CD1c-positive myeloid dendritic cell (primary cell): ENCODE results near the gene PRPF19.
"Not testable (repeated sequence)": the region's sequence is repeated elsewhere in the genome, so short reads cannot be mapped to it uniquely, and the experiment has no call there.

Source experiments
- DNase-seq: peaks from one replicate; pipeline ENCODE4 v3.0.0-alpha.2; 2016; ENCODE audit errors: extremely low spot score

The PRPF19 gene

DNA sequence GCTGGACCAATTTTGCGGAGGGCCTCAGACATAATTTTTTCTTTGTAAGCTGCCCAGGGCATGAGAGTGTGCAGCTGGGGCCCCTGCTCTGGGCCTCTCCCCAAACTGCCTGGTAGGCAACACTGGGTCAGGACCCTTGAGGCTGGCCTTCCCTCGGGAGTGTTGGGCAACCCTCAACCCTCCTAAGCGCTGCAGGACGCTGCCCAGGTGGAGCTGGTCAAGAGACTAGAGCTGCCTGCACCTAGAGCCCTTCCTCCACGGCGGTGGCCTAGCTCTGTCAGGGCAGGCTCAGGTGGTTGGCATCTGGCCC lies 17.4 kb upstream of the PRPF19 start:
- DNase-seq: no peak

DNA sequence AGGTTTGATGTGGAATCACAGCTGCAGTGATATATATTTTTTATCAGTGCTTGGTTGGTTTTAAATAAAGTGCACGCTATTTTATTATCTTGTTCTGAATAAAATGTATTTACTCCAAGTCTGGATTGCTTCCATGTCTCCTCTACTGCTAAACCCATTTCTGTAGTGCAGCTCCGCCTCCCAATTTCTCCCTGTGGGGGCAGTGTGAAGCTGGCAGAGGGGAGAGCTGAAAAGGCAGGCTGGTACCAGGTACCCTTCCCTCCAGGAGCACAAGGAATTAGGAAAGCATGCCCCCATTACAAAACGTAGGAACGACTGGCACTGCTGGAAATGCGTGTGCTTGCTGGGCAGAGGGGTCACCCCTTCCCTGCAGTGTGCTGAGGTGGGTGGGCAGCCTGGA lies 16.9 kb upstream of the PRPF19 start:
- DNase-seq: no peak

DNA sequence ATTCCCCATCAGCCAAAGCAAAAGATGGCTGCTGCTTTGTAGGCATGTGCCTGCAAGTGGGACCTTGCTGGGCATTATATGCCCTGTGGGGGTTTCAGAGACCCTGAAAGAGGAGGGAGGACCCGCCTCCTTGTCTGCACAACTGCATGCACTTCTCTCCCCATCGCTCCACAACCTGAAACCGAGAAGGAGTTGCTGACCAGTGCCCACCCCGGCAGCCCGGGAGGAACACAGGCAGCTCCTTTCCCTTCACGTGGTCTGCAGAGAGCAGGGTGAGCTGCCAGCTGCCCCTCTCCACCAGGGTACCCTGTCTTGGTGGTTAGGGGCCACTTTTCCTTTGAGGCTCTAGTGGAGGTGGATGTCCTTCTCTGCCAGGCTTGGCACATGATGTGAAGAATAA lies 16.5 kb upstream of the PRPF19 start:
- DNase-seq: no peak

DNA sequence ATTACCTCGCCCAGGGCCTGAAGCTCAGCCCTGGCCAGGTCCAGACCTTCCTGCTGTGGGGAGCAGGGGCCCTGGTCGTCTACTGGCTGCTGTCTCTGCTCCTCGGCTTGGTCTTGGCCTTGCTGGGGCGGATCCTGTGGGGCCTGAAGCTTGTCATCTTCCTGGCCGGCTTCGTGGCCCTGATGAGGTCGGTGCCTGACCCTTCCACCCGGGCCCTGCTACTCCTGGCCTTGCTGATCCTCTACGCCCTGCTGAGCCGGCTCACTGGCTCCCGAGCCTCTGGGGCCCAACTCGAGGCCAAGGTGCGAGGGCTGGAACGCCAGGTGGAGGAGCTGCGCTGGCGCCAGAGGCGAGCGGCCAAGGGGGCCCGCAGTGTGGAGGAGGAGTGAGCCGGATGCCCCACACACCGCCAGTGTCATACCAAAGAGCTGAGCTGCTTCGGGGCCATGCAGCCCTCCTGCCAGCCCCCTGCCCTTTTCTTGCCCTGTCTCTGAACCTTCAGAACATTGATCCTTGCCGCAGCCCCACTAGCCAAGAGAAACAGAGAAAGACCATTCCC lies 15.5 kb upstream of the PRPF19 start:
- DNase-seq: no peak

DNA sequence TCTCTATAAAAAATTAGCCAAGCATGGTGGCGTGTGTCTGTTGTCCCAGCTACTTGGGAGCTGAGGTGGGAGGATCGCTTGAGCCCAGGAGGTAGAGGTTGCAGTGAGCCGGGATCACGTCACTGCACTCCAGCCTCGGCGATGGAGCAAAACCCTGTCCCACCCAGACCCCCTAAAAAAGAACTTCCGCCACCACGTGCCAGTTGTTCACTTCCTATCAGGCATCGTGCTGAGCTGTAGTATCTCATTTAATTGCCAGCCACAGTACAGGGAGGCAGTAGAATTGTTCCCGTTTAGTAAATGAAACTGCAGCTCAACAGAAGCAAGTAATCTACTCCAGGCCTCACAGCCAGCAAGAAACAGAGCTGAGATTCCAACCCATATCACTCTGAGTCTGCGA lies 14.9 kb upstream of the PRPF19 start:
- no peak for DNase-seq

DNA sequence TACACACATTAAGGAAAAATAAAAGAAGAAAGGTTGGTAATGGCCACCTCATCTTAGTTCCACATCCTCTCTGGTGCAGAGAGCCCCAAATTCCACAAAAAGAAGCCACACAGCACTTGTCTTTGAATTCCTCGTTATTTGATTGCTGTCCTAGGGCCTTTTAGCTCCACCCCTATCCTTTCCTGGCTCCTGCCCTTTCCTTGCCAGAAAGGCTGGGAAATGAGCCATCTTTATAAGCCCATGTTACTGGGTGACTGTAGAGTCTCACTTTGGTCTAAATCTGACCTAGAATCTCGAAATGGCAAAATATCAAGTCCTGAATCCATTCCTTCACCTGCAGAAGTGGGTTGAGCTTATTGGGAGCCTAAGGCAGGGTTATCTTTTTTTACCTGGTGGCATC lies 13.6 kb upstream of the PRPF19 start:
- no peak for DNase-seq

DNA sequence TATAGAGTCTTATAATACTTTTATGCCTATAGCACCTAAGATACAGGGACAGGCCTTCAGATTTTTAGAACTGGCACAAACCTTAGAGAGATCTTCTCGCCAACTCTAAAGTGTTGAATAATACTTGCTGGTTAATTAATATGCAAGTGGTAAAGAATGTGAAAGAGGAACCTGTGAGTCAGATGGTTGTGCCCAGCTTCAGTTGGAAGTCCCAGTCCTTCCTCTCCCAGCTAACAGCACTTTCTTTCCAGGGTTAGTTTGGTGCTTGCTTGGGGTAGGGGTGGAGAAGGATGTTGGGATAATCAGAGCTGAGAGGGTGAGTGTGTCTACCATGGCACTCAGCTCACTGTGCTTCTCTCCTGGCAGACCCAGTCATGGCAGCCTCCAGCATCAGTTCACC lies 12.9 kb upstream of the PRPF19 start:
- DNase-seq: peak; percentile 55

DNA sequence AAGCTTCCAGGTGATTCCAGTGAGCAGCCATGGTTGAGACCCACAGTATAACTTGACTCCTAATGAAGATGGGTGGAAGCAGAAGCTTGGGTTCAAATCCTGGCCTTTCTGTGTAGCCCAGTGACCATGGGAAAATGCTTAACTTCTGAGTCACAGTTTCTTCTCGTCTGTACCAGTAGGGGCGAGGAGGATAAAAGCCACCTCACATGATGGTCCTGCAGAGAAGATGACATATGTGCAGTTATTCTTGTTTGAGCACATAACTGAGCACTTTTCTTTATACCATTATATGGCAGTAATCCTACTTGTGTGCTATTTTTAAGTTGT lies 12.5 kb upstream of the PRPF19 start:
- DNase-seq: no peak

DNA sequence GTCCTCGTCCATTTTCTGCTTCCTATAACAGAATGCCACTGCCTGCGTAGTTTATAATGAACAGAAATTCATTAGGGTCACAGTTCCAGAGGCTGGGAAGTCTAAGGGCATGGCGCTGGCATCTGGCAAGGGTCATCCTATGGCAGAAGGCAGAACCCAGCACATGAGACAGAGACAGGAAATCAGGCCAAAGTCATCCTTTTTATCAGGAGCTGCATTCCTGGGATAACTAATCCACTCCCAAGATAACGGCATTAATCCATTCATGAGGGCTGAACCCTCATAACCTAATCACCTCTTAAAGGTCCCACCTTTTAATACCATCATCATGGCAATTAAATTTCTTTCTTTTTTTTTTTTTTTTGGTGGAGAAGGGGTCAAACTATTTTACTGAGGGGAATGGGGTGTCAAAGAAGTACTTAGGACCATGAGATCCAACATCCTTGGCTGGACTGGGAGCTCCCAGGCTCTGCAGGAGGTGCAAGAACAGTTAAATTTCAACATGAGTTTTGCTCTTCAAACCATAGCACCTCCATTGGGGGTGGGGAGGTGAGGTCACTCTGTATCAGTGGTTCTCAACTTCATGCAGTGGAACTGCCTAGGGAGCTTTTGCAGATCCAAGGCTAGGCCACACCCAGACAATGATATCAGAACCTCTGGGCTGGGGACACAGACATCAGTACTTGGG lies 12.0 kb upstream of the PRPF19 start:
- DNase-seq: no peak

DNA sequence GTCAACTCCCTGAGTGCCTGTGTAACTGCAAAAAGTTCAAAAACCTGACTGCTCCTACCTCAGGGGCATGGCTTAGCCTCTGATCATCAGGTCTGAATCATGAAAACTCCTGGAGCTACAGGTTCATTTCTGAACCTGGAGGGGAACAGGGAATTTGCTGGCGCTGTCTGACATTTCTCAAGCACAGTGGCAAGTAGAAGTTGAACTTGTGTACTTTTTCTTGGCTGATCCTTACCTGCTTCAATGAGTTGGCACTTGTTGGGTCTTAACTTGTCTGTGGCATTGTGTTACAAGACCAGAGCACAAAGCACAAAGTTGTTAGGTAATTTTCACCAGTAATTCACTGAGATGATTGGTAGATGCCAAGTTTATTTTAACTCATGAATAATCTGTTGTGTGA lies 10.9 kb upstream of the PRPF19 start:
- no peak for DNase-seq

DNA sequence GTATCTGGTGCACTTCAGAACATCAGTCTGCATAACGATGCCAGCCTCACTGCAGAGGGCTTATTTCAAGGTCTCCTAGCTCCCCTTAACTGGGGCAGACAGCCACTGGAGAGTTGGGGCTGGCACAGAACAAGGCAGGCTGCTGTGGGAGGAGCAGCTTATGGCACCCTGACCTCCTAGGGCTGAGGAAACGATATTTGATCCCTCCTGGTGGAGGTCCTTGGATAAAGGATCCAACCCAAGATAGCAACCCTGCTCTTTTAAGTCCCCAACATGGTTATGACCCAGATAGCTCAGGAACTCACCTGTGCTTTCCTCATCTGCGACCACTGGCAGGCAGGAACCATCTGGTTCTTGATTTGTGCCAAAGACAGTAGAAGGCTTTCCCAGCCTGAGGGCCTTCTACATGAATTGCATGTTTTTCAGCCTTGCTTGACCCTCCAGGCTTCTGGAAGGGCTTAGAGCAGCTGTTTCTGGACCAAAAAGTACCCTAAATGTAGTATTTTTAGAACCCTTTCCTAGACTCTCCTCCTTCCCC lies 10.4 kb upstream of the PRPF19 start:
- no peak for DNase-seq

DNA sequence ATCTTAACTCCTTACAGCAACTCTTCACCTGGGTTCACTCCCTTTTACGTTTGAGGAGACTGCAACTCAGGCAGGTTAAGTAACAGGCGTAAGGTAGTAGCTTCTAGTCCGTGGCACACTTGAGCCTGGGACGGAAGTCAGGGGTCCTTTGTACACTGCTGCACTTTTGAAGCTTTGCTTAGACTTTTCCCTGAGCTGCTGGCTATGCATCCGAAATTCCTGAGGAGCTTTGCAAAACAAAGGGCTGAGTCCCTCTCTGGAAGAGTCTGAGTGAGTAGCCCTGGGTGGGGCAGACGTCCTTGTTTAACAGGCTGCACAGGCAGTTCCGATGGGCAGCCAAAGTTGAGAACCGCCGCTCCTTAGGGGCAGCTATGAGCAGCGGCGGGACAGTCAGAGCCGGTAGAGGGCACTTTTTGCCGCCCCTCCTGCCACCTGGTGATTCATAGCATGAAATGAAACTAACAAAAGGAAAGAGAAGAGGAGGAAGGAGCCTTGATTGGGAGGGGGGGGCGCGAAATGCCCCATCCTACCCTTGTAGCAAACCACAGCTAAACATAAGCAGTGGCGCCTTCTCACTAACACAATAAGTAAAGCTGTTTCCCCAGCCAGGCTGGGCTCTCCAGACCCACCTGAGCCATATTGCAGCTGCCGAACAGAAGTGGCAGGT lies 9.0 kb upstream of the PRPF19 start:
- peak; percentile 66 for DNase-seq

DNA sequence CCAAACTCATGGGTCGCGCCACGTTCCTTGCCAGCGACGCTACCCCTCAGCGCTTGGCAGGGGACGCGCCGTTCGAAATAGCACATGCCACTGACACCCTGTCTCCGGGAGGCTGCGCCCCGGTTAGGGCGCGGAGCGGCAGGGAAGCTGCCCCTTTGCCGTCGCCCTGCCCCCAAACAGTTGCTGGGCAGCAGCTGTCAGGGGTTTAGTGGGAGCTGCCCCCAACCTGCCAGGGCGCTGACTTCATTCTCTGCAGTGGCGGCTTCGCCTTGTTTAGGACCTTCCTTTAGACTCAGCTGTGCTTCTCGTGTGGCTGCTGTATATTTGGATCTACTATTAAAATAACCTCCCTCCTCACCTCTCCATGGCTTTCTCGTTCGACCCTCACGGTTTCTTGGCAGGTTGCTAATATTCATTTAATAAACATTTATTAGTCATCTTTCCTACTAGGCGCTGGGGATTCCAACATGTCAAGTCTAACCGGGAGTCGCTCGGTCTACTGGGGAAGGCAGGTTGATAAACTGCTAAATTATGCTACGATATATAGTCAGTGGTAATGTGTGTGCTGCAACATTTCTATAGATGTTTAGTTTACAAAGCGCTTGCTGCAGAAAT lies 8.4 kb upstream of the PRPF19 start:
- peak; percentile 28 for DNase-seq

DNA sequence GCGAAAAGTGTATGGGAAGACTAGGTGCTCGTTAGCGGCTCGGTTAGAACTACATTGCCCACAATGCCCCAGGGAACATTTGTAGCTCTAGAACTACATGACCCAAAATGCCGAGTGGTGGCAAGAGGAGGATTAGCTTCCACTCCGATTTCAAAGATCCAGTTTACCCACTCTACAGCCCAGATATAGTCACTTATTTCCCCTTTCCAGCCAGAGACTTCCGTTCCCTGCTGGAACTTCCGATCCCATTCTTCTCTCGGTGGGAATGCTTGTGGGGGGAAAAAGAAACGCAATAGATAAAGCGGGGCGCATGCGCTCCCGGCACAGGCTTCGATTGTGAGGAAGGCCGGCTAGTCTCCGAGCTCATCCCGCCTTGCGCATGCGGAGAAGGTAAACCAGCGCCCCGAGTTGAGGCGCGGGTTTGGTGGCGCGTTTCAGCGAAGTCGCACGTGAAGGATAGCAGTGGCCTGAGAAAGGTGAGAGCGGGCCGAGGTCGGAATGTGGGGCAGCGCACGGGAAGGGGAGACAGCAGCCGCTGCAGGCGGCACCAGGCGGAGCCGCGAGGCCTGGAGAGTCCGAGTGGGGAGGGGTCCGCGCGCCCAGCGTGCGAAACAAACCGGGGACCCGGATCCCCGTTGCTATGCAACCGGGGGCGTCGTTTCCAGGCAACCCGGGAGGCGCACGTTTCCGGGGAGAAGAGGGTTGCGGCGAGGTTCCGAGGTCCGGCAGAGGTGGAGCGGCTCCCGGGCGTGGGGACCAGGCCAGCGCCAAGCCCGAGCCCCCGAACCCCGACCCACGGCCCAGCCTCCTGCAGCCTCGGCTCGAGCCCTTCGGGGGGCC lies 7.6 kb upstream of the PRPF19 start, which contains the start of gene TMEM109:
Gene TMEM109, plus strand, starts transcription at position 366 of the 840 bp plus-strand sequence. CDS start 5,536 bp downstream, outside the sequence.
- peak; percentile 92 for DNase-seq

DNA sequence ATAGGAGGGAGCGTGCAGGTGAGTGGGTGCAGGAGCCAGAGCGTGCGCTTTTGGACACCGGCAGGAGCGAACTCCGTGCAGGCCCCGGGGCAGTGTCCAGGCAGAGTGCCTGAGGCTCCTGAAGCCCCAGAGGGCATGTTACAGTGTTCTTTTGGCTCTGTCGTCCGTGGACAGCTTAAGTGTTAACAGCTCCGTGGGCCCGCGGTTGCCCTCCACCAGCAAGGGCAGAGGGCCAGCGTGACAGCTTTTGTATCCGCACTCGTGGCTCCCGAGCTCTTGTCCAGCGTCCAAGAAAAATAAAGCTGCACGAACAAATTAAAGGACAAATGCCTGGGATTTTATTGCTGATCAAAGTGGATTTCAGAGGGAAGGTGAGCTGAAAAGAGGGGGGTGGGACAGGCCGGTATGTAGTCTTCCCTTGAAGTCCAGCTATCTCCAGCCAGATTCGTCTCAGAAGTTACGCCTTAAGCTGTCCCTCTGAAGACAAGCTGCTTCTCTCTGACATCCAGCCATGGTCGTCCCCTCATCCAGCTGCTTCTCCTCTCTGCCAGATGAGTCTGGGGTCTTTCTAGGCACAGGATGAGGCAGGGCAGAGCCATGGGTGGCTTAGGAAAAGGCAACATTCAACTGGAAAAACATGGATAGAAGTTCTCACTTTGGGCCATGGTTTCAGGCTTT lies 6.6 kb upstream of the PRPF19 start:
- DNase-seq: no peak

DNA sequence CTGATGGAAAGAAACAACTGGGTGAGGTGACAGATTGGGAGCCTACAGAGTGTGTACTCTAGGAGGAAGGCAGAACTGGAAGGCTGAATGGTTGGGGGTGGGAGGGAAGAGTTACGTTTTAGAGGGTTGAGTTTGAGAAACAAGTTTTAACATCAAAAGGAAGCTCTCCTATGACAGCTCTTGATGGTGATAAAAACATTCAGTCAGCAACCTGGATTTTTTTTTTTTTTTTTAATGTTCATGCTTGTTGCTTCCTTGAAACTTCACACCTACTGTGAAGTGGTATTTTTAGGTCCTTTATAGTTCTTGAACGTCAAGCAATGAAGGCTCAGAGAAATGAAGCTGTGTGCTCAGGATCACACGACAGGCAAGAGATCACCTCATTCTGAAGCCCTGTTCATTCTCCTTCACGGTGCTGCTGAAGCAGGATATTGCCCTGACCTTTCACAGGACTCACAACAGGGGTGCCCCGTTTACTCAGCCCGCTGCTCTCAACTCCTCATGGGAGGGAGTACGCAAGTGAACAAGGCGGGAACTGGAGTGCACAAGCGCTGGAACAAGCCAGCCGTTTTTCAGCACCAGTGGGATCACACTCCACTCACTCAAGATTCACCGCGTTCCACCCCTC lies 6.0 kb upstream of the PRPF19 start:
- no peak for DNase-seq

DNA sequence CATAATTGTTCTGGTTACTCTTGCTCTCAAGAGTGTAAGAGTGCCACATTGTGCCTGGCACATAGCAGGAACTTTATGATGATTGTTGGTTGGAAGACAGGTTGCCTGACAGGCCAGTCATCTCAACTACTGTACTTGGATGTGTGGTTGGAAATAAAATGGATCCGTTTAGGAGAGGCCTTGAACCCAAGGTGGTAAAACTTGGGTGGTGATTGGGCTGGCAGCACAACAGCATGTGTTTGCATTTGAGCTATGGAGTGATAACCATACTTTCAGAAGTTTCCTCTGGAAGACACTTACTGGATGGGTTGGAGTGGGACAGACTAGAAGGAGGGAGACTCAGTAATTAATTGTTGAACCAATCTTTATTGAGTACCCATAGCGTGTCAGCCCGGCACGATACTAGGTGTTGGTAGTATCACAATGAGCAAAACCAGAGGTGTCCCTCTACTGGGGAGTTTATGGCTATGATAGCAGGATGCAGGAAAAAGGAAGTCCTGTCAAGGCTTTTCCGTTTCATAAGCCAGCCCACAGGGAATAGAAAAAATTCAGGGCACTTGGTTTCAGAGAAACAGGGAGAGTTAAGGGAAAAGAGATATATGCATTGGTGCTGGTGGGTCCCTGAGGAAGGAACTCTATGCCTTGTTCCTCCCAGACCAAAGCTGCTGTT lies 4.5 kb upstream of the PRPF19 start:
- DNase-seq: peak; percentile 71

DNA sequence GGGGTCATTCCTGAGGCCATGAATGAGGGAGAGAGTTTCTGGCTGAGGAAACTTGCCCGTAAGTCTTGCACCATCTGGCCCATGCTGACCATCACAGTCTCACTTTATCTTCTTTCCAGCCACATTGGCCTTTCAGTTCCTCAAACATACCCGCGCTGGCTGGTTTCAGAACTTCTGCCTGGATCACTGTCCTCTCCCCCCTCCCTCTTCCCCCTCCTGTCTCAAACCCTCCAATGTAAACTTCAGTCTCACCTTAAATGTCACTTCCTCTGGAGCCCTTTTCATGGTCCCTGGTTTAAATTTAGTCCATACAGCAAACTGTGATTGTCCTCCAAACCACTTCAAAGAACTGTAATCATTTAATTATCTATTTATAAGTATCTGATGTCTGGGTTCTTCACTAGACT lies 3.9 kb upstream of the PRPF19 start:
- DNase-seq: peak; percentile 88

DNA sequence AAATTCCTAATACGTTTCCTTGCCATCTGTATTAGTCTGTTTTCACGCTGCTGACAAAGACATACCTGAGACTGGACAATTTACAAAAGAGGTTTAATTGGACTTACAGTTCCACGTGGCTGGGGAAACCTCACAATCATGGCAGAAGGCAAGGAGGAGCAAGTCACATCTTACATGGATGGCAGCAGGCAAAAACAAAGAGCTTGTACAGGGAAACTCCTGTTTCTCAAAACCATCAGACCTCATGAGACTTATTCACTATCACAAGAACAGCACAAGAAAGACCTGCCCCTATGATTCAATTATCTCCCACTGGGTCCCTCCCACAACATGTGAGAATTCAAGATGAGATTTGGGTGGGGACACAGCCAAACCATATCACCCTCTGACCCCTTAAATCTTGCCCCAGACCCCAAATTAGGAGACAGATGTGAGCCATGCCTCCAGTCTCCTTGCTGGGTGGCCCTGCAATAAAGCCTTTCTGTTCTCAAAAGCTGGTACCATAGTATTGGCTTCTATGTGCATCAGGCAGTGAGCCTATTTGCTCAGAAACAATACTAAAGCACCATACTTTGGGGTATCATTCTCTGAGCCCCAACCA lies 3.4 kb upstream of the PRPF19 start:
- DNase-seq: not testable (repeated sequence)

DNA sequence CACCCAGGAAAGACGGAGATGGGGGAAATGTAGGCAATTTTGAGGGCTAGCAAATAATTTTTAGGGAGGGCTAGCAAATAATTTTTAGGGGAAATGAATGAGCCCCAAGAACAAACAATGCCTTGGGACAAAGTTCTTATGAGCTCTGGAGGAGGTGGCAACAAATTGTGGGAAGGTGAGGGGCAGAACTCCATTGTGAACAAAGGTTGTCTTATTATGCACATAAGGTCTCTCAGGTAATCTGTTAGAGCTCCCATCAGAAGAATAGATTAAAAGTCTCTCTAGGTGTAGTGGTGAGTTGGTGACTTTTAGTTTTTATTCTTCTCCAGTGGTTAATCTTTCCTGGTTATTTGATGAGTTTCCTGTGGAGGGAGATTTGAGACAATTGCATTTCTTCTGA lies 2.4 kb upstream of the PRPF19 start:
- DNase-seq: no peak
